ENCODE results near the gene P2RY11. TPM values are rescaled to one million over a fixed set of nuclear protein-coding genes. Genes with fewer than 3 reads are reported as not detected.

Gene P2RY11
- total RNA-seq, result 25.9 and 26.9 TPM in 2 replicates
- long read RNA-seq, partial matches to known transcripts, result 0 of 1 reads
- long read RNA-seq, other reads (novel, unspliced or antisense), result 1 of 1 reads

DNA sequence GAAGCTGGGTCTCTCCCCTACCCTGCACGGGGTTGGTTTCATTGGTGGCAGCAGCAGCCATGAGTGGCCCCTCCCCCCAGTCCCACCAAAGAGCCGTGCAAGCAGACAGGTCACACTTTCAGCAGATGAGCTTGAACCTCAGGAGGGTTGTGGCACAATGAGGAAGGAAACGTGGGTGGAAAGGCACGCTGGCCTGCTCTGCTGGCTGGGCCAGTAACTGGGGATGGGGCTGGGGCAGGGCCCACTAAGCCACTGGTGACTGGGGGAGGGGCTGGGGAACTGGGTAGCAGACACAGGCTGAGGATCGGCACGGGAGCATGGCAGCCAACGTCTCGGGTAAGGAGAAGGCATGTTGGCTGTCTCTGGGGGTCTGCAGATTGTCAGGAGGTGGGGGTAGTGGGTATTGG, at the start of gene P2RY11:
Gene P2RY11 (plus strand): TSS at position 289 of the 407 bp plus-strand sequence. CDS start 29 bp downstream, at position 318.
- peaks cover 11% of the 10 kb centered on the region for H3K27me3 Mint-ChIP-seq (ENCODE audit: low read depth)

DNA sequence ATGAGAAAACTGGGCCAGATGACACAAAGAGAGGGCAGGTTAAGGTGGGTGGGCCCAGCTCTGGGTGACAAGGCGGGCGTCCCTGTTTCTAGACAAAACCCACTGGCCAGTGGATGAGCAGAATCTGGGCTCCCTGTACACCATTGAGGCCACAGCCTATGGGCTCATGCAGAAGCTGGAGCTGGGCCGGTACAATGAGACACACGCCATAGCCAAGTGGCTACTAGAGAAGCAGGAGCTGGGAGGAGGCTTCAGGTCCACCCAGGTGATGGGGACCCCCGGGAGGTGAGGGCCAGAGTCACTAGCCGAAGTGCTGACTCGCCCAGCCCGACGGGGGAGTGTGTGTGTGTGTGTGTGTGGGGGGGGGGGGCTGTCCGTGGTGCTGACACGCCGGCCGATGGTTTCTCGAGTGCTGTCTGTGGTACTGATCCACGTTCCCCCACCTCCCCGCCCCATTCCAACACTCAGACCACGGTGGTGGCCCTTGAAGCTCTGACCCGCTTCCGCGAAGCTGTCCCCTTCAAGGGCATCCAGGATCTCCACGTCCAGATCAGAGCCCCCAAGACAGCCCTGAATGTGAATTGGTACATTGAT, 49.7 kb upstream of the P2RY11 start:
- peaks cover 70% of the 10 kb centered on the region for H3K27me3 Mint-ChIP-seq (ENCODE audit: low read depth)
- no peak overlapping the region for H3K4me3 Mint-ChIP-seq
- no peaks in the 10 kb centered on the region for H3K36me3 Mint-ChIP-seq (ENCODE audit: low read depth)
- no peaks in the 10 kb centered on the region for H3K4me1 Mint-ChIP-seq
- no peak overlapping the region for H3K27ac Mint-ChIP-seq (ENCODE audit: unreplicated experiment)
- TF ChIP-seq CTCF (conservative IDR thresholded peaks at IDR 0.05), result no peak
- no peaks in the 10 kb centered on the region for H3K9me3 Mint-ChIP-seq
- DNase-seq (ENCODE audit: low read depth, low spot score), result no peak

More for the DNA sequence above, at the start of gene P2RY11:
- peak within 1 kb of the TSS; percentile 79 for H3K4me3 Mint-ChIP-seq
- DNase-seq (ENCODE audit: low read depth, low spot score), result no peak
- TF ChIP-seq CTCF (conservative IDR thresholded peaks at IDR 0.05), result no peak
- H3K9me3 Mint-ChIP-seq, result no peaks in the 10 kb centered on the region
- peaks cover 9% of the 10 kb centered on the region for H3K4me1 Mint-ChIP-seq
- peaks cover 9% of the 10 kb centered on the region for H3K36me3 Mint-ChIP-seq (ENCODE audit: low read depth)
- H3K27ac Mint-ChIP-seq (ENCODE audit: unreplicated experiment), result no peak within 1 kb of the TSS

DNA sequence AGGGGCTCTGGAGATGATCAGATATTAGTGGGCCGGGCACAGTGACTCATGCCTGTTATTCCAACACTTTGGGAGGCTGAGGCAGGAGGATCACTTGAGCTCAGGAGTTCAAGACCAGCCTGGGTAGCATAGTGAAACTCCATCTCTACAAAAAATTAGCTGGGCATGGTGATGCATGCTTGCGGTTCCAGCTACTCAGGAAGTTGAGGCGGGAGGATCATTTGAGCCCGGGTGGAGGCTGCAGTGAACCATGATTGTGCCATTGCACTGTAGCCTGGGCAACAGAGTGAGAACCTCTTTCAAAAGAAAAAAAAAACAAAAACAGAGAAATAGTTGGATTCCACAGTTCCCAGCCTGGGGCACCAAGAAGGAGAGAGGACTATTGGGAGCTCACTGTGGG, 43.3 kb upstream of the P2RY11 start:
- Mint-ChIP-seq H3K9me3 (no peaks in the 10 kb centered on the region), H3K27ac (ENCODE audit: unreplicated experiment) (no peak overlapping the region), H3K4me1 (no peaks in the 10 kb centered on the region), H3K36me3 (ENCODE audit: low read depth) (no peaks in the 10 kb centered on the region), H3K27me3 (ENCODE audit: low read depth) (peaks cover 52% of the 10 kb centered on the region), H3K4me3 (no peak overlapping the region)
- DNase-seq (ENCODE audit: low read depth, low spot score), result no peak
- TF ChIP-seq CTCF (conservative IDR thresholded peaks at IDR 0.05), result no peak

- Mint-ChIP-seq H3K27ac (ENCODE audit: unreplicated experiment) (no peak overlapping the region), H3K27me3 (ENCODE audit: low read depth) (peaks cover 45% of the 10 kb centered on the region), H3K9me3 (no peaks in the 10 kb centered on the region), H3K4me1 (no peaks in the 10 kb centered on the region), H3K4me3 (no peak overlapping the region), H3K36me3 (ENCODE audit: low read depth) (no peaks in the 10 kb centered on the region)
- no peak for TF ChIP-seq CTCF (conservative IDR thresholded peaks at IDR 0.05)
- no peak for DNase-seq (ENCODE audit: low read depth, low spot score)
These were observed 42.4 kb upstream of the P2RY11 start for GRCh38 chr19:10069046-10069445.

- no peaks in the 10 kb centered on the region for H3K9me3 Mint-ChIP-seq
- no peak for TF ChIP-seq CTCF (conservative IDR thresholded peaks at IDR 0.05)
- no peaks in the 10 kb centered on the region for H3K4me1 Mint-ChIP-seq
- H3K4me3 Mint-ChIP-seq, result no peak overlapping the region
- H3K27ac Mint-ChIP-seq (ENCODE audit: unreplicated experiment), result no peak overlapping the region
- H3K27me3 Mint-ChIP-seq (ENCODE audit: low read depth), result peaks cover 42% of the 10 kb centered on the region
- no peaks in the 10 kb centered on the region for H3K36me3 Mint-ChIP-seq (ENCODE audit: low read depth)
- no peak for DNase-seq (ENCODE audit: low read depth, low spot score)
These were observed 40.6 kb upstream of the P2RY11 start for GRCh38 chr19:10070730-10071446.
